NCI-H146 (cell line): Measurements from ENCODE around the gene EFCAB12.
"Not testable (repeated sequence)": the region's sequence is repeated elsewhere in the genome, so short reads cannot be mapped to it uniquely, and the experiment has no call there.

Experiments used
- DNase-seq: peaks from one replicate; lab custom pipeline; 2025; lab: John Stamatoyannopoulos, UW

Gene EFCAB12

DNA sequence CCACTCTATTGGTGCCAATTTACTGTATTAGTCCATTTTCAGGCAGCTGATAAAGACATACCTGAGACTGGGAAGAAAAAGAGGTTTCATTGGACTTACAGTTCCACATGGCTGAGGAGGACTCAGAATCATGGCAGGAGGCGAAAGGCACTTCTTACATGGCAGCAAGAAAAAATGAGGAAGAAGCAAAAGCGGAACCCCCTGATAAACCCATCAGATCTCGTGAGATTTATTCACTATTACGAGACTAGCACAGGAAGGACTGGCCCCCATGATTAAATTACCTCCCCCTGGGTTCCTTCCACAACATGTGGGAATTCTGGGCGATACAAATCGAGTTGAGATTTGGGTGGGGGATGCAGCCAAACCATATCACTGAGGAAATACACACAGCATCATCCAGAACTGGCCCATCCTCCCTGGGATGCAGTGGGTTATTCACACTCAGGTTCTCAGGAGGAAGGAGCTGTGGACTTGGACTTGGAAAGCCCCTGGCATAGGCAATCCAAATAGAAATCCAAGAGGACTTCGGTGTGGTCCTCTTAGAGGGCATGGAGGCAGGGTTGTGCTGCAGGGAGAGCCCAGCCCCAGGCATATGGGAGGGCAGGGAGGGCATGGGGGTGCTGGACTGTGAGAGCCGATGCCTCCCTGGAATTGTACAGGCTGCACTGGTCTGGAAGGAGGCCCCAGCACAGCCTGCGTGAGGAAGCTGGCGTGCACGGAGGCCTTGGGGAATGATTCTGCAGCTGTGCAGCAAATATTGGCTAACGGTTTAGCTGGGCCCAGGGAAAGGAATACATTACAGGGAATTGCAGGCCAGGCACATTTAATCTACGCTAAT is 62.9 kb downstream of the EFCAB12 start:
- DNase-seq = no peak

DNA sequence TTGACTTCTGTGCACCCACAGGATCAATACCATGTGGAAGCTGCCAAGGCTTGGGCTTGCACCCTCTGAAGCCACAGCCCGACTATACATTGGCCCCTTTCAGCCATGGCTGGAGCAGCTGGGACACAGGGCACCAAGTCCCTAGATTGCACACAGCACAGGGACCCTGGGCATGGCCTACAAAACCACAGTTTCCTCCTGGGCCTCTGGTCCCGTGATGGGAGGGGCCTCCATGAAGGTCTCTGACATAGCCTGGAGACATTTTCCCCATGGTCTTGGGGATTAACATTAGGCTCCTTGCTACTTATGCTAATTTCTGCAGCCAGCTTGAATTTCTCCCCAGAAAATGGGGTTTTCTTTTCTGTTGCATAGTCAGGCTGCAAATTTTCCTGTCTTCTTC is 63.6 kb downstream of the EFCAB12 start:
- not testable (repeated sequence) for DNase-seq

DNA sequence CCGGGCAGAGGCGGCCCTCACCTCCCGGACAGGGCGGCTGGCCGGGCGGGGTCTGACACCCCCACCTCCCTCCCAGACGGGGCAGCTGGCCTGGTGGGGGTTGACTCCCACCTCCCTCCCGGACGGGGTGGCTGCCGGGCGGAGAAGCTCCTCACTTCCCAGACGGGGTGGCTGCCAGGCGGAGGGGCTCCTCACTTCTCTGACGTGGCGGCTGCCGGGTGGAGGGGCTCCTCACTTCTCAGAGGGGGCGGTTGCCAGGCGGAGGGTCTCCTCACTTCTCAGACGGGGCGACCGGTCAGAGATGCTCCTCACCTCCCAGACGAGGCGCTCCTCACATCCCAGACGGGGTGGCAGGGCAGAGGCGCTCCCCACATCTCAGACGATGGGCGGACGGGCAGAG is 65.1 kb downstream of the EFCAB12 start:
- not testable (repeated sequence) for DNase-seq

DNA sequence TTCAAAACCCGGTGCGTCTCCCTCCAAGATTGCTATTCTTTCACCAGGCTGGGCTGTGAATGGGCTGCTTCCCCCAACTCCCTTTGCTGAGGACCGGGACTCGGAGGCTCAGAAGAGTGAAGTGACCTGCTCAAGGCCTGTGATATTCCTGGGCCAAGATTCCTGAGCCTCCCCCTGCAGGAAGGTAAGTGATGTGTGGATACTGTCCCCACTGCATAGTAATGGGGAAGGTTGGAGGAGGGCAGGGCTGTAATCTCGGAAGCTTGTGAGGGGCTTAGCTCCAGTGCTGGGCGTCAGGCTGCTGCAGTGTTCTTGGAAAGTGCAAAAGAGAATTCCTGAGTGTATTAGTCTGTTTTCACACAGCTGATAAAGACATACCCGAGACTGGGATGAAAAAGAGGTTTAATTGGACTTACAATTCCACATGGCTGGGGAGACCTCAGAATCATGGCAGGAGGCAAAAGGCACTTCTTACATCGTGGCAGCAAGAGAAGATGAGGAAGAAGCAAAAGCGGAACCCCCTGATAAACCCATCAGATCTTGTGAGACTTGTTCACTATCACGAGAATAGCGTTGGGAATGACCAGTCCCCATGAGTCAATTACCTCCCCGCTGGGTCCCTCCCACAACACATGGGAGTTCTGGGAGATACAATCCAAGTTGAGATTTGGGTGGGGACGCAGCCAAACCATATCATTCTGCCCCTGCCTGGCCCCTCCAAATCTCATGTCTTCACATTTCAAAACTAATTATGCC is 67.6 kb downstream of the EFCAB12 start:
- no peak for DNase-seq

DNA sequence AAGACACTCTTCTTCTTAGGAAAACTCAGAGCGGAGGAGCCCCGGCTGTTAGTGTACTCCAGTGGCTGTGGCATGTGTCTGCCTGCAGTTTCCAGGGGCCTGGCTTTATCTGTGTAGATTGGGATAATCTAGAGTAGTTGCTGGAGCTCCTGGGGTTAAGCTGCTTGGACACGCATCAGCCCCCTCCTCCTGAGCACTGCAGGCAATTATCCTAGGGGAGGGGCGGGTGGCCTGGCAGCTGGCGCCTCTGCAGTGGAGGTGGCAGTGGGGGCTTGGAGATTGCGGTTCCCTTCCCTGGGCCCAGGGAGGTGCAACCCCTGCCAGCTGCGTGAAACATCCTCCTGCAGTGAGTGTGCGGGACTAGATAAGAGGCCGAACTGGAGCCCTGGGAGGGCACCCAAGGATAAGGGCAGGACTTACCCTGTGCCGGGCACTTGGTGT is 68.2 kb downstream of the EFCAB12 start:
- peak; percentile 29 for DNase-seq

GRCh38 chr3:129358772-129359371 is 69.6 kb downstream of the EFCAB12 start:
- DNase-seq = no peak

DNA sequence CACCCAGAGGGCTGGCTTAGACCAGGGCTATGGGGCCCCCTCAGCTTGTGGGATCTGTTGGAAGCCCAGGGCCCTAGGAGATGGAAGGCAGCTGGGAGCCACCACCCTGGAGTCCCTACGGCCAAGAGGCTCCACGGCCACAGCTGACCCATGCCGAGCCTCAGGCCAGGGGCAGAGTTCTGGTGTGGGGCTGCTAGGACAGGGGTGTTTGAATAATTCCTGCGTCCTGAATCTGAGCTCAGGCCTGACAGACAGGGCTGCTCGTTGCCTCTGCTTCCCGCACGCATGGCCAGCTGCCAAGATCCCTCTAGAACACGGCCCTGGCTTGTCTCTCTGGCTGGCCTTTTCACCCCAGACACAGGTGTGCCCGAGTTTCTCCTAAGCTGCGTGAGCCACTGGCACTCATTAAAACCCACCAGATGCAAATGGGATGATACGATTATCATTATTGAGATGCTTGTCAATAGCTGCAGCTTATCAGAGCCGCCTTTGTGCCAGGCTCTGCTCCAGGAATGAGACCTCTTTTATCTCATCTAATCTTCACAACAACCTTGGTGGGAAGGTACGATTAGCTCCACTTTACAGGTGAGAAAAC is 70.2 kb downstream of the EFCAB12 start:
- DNase-seq = no peak

DNA sequence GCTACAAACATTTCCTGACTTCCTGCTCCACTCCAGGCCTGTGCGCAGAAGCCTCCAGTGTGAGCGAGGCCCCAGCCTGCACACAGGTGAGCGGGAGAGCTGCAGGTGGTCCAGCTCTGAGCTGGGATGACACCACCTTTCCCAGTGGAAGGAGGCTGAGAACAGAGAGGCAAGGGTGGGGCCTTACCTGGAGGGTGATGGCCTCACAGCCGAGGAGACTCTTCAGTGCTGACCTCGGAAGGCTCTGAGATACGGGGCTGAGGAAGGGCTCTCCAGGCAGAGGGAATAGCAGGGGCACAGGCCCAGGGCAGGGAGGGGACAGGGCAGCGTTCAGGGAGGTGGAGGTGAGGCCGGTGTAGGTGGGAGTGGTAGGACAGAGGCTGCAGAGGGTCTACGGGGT is 70.8 kb downstream of the EFCAB12 start:
- DNase-seq = no peak

DNA sequence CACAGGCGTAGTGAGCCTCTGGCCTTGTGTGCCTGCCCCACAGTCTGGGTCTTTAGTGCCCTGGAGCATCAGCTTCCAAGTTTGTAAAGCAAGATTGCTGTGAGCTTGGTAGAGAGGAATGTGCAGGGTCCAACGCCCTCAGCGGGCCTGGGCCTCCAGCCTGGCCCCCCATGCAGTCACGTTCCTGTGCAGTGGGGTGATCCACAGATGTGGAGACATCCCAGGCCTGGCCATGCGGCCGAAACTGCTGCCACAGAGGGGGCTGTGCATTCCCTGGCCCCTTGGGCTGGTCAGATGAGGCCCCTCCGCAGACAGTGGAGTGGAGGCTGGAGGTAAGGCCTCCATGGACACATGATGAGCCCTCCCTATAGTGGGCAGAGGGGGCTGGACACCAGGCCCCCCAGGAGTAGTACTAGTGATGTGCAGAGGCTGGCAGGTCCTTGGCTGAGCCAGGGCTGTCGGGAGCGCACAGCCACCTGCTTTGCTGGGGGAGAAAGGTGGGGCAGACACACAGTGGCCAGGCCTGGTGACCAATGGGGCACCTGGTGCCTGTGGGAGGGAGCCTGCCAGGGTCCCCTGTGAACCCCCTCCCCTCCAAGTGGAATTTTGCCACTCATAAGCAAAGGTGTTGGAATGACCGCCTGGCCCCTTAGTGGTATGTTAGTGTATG is 71.5 kb downstream of the EFCAB12 start:
- DNase-seq = no peak

DNA sequence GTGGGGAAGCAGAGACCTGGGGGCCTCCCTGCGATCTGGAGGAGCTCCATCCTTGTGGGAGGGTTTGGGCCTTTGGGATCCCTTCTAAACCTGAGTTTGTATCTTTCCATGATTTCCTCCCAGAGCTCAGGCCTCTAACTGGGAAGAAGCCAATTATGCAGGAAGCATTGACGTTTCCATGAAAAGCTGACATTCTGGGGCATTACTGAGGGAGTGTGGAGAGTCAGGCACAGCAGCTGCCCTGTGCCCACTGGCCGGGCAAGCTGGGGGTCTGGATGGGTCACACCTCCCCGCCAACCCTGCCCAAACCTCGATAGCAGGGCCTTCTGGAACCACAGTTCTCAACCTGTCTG is 74.9 kb downstream of the EFCAB12 start:
- no peak for DNase-seq

DNA sequence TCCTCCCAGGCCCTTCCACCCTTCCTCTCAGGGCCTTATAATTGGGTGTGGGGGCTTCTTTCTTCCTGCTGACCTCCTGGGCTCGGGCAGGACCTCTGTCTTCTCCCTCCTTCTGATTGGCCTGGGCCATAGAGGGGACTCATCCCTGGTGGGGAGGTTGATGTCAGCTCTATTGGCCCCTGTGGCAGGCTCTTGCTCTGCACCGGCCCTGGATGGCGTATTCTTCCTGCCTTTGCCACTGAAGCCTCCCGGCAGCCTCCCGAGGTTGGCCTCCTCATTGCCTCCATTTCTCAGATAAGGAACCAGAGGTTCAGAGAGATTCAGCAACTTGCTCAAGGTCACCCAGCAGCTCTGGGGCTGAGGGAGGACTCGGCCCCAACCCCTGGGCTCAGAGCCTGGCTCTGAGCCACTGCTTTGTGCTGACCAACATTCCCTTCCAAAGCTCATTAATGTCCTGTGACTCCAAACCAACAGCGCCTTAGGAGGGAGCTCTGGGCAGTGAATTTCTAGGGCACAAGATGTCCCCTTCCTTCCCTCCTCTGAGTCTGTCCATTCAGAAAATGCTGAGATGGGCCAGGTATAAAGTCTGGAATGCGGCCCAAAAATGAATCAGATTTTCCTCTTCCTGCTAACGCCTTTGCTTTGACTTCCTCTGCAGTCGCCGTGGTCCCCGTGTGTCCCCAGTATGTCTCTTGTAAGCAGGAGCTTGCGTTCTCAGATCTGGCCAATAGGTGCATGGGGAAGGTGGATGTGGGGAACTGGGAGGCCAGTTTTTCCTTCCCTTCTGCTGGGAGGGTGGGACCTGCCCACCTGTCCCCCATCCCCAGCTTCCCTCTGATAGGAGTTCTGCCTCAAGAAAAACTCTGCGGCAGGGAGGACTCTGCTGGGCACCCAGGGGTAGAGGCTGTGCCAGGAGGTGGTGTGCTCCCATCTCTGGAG is 75.5 kb downstream of the EFCAB12 start:
- DNase-seq = no peak

DNA sequence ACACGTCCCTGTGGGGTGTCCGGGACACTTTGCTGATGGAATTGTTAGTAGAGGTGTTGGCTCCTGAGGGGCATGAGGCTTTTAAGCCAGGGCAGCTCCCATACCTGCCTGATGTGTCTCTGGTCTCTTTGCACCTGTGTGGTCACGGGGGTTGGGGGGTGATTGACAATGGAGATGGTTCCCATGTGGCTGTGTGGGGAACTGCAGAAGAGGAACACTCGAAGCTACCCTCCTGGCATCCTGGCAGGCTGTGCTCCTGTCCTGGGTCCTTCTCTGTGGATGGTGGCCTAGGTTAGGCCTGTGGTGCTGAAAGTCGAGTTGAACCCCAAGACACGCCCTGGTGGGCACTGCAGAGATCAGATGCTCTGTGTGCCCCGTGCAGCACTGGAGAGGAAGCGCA is 76.4 kb downstream of the EFCAB12 start:
- DNase-seq = no peak
